HCT116 (cell line): Measurements from ENCODE around the gene ATP2A3.

Experiments
- CEBPB ChIP-seq: IDR thresholded peaks from 2 replicates; pipeline ENCODE4 v1.6.1; 2012; ENCODE audit warnings: low read depth
- EGR1 ChIP-seq: IDR thresholded peaks from 2 replicates; pipeline ENCODE4 v1.6.1; 2012; ENCODE audit warnings: low read depth
- JUND ChIP-seq: IDR thresholded peaks from 2 replicates; pipeline ENCODE4 v1.6.1; 2012
- POLR2A ChIP-seq: IDR thresholded peaks from 2 replicates; pipeline ENCODE4 v1.7.0; 2011; ENCODE audit warnings: borderline replicate concordance; ENCODE audit not compliant: insufficient read depth, insufficient read length; ENCODE audit errors: extremely low read depth
- POLR2AphosphoS5 ChIP-seq: IDR thresholded peaks from 2 replicates; pipeline ENCODE4 v1.6.1; 2011; ENCODE audit warnings: mild to moderate bottlenecking, low read depth, low read length, moderate library complexity
- RAD21 ChIP-seq: IDR thresholded peaks from 2 replicates; pipeline ENCODE4 v1.6.1; 2012; ENCODE audit warnings: low read depth, mild to moderate bottlenecking
- YY1 ChIP-seq: IDR thresholded peaks from 2 replicates; pipeline ENCODE4 v1.6.1; 2011; ENCODE audit warnings: low read length, low read depth, moderate library complexity, mild to moderate bottlenecking; ENCODE audit not compliant: insufficient replicate concordance; ENCODE audit errors: extremely low read depth
- TF ChIP-seq, protein P1 (sequence below), 3 experiments: fragments of 200-600 bp in 1 of 3; sonication (generic) in 1 of 3; IDR thresholded peaks in 2 of 3; conservative IDR thresholded peaks in 1 of 3; 2 replicates each; pipeline ENCODE4 v1.5.1; 2012 to 2017; ENCODE audit warnings: low read depth in 2 of 3, low read length in 2 of 3, antibody characterized with exemption in 1 of 3, borderline replicate concordance in 1 of 3, control low read depth in 1 of 3, mild to moderate bottlenecking in 1 of 3, mixed read lengths in 1 of 3, mixed run types in 1 of 3, moderate library complexity in 1 of 3; ENCODE audit not compliant: insufficient read depth in 1 of 3
- TF ChIP-seq, protein P2 (sequence below): IDR thresholded peaks from 2 replicates; pipeline ENCODE4 v1.6.1; 2012

DNA sequence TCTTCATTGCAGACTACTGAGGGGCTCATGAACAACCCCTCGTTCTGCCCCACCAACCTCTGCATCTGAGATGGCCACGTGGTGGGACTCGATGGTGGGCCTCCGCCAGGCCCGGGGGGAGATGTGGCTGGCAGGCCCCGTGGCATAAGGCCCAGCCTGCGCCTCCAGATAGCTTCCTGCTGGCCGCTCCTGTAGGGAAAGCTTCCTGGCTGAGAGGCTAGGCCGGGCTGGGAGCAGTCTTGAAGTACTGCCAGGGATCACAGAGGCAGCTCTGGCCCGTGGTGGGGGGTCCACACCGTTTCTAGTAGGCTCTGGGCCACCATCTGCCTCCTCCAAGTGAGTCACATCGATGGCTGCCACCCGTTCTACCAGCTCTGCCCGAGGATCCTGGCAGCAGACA is 79.0 kb downstream of the ATP2A3 start:
- TF ChIP-seq CEBPB: no peak
- TF ChIP-seq POLR2A: no peak
- TF ChIP-seq YY1: no peak
- TF ChIP-seq, protein P1, sequence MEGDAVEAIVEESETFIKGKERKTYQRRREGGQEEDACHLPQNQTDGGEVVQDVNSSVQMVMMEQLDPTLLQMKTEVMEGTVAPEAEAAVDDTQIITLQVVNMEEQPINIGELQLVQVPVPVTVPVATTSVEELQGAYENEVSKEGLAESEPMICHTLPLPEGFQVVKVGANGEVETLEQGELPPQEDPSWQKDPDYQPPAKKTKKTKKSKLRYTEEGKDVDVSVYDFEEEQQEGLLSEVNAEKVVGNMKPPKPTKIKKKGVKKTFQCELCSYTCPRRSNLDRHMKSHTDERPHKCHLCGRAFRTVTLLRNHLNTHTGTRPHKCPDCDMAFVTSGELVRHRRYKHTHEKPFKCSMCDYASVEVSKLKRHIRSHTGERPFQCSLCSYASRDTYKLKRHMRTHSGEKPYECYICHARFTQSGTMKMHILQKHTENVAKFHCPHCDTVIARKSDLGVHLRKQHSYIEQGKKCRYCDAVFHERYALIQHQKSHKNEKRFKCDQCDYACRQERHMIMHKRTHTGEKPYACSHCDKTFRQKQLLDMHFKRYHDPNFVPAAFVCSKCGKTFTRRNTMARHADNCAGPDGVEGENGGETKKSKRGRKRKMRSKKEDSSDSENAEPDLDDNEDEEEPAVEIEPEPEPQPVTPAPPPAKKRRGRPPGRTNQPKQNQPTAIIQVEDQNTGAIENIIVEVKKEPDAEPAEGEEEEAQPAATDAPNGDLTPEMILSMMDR (IDR thresholded peaks at IDR 0.05 in 2 of 3, conservative IDR thresholded peaks at IDR 0.05 in 1 of 3; ENCODE audit: borderline replicate concordance in 1 of 3, insufficient read depth in 1 of 3, low read depth in 2 of 3, low read length in 2 of 3): no peak
- TF ChIP-seq JUND: no peak
- TF ChIP-seq EGR1: no peak
- TF ChIP-seq RAD21: no peak
- TF ChIP-seq POLR2AphosphoS5: no peak
- TF ChIP-seq, protein P2, sequence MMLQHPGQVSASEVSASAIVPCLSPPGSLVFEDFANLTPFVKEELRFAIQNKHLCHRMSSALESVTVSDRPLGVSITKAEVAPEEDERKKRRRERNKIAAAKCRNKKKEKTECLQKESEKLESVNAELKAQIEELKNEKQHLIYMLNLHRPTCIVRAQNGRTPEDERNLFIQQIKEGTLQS: no peak
